ENCODE data around the gene HCST.

DNA sequence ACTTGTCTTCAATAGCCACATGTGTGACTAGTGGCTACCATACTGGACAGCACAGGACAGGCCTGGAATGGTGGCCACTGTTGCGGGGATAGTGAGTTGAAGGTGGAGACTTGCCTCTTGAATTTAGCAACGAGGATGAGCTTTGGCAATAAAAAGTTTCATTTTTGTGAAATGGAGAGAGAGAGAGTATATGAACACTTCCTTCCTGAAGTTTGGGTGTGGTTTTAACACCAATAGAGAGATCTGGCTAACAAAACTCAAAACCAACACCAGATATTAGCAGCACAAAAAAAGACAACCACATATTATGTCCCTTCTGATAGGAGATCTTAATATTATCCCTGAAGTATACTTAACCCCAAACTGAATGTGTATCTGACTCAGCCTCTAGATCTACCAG is 27.5 kb downstream of the HCST start:
- TF ChIP-seq, protein P1, sequence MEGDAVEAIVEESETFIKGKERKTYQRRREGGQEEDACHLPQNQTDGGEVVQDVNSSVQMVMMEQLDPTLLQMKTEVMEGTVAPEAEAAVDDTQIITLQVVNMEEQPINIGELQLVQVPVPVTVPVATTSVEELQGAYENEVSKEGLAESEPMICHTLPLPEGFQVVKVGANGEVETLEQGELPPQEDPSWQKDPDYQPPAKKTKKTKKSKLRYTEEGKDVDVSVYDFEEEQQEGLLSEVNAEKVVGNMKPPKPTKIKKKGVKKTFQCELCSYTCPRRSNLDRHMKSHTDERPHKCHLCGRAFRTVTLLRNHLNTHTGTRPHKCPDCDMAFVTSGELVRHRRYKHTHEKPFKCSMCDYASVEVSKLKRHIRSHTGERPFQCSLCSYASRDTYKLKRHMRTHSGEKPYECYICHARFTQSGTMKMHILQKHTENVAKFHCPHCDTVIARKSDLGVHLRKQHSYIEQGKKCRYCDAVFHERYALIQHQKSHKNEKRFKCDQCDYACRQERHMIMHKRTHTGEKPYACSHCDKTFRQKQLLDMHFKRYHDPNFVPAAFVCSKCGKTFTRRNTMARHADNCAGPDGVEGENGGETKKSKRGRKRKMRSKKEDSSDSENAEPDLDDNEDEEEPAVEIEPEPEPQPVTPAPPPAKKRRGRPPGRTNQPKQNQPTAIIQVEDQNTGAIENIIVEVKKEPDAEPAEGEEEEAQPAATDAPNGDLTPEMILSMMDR (IDR thresholded peaks at IDR 0.05): no peak
- TF ChIP-seq POLR2A (IDR thresholded peaks at IDR 0.05) (no peak), POLR2AphosphoS5 (IDR thresholded peaks at IDR 0.05) (no peak)
